HG02970 (cell line): ENCODE results near the gene BGLAP.

ENCODE experiments used
- ATAC-seq: cut with Tn5 transposase; IDR thresholded peaks from one replicate; pipeline ENCODE4 v1.9.1; 2021; ENCODE audit warnings: mild to moderate bottlenecking, moderate library complexity, moderate number of reproducible peaks; ENCODE audit not compliant: unreplicated experiment, low FRiP score

BGLAP gene

GRCh38 chr1:156226116-156226538, 15.9 kb upstream of the BGLAP start:
- ATAC-seq = peak; percentile 45

GRCh38 chr1:156226782-156227181, 15.2 kb upstream of the BGLAP start:
- ATAC-seq = no peak

GRCh38 chr1:156228501-156228900, 13.5 kb upstream of the BGLAP start:
- no peak for ATAC-seq

GRCh38 chr1:156229809-156230472, 12.0 kb upstream of the BGLAP start:
- no peak for ATAC-seq

GRCh38 chr1:156230473-156230837, 11.5 kb upstream of the BGLAP start:
- ATAC-seq = no peak

- ATAC-seq = no peak
Measured at GRCh38 chr1:156232201-156232894, 9.6 kb upstream of the BGLAP start.

GRCh38 chr1:156233426-156234127, 8.4 kb upstream of the BGLAP start:
- no peak for ATAC-seq

GRCh38 chr1:156236164-156236563, 5.8 kb upstream of the BGLAP start:
- ATAC-seq = no peak

- ATAC-seq = no peak
Measured at GRCh38 chr1:156238248-156238647, 3.7 kb upstream of the BGLAP start.

GRCh38 chr1:156241311-156241811, 623 bp upstream of the BGLAP start:
- no peak for ATAC-seq

GRCh38 chr1:156242738-156243137, 754 bp downstream of the BGLAP start:
- no peak for ATAC-seq

- ATAC-seq = no peak
Measured at GRCh38 chr1:156244126-156244525, 2.1 kb downstream of the BGLAP start.

- ATAC-seq = no peak
Measured at GRCh38 chr1:156244712-156245111, 2.7 kb downstream of the BGLAP start.

GRCh38 chr1:156245451-156246232, 3.7 kb downstream of the BGLAP start:
- no peak for ATAC-seq

GRCh38 chr1:156246241-156246780, 4.3 kb downstream of the BGLAP start:
- ATAC-seq = no peak

GRCh38 chr1:156246781-156247459, 4.9 kb downstream of the BGLAP start:
- ATAC-seq = no peak

GRCh38 chr1:156247460-156248322, 5.7 kb downstream of the BGLAP start, which contains the start of gene PAQR6:
Gene PAQR6, minus strand, starts transcription at chr1:156248056. Its CDS starts 1,325 bp downstream, at chr1:156246731.
- ATAC-seq = no peak

- no peak for ATAC-seq
Measured at GRCh38 chr1:156248323-156248683, 6.3 kb downstream of the BGLAP start.

GRCh38 chr1:156249593-156249992, 7.6 kb downstream of the BGLAP start:
- no peak for ATAC-seq
